Measurements from ENCODE around the gene TYMP. TPM values are rescaled to one million over a fixed set of nuclear protein-coding genes. Genes with fewer than 3 reads are reported as not detected.

The TYMP gene
- total RNA-seq, 1 experiment from 2014 or later: 56.0 TPM

GRCh38 chr22:50548040-50548920, 18.5 kb upstream of the TYMP start:
- no TSS peak for BruUV-seq (replicated peaks)
- in situ Hi-C loops (cut with HindIII; ENCODE audit: low pct_unique_long_range_greater_than_20kb, low sequenced_read_pairs) (no loop called here), intact Hi-C loops (cut with micrococcal nuclease; ENCODE audit: unreplicated experiment) (no loop called here)
- H3K4me3 ChIP-seq (ENCODE audit: low read depth in 2 of 2, low read length in 2 of 2): no peak overlapping the region
- ChIA-PET POLR2A (no interaction called here), CTCF (no interaction called here)
- no peak for DNase-seq (ENCODE audit: low read depth, low spot score)
- H3K36me3 ChIP-seq (ENCODE audit: control insufficient read depth, insufficient read depth, low read length): no peaks in the 10 kb centered on the region
- H3K27me3 ChIP-seq (ENCODE audit: control insufficient read depth, insufficient read depth, low read length): no peaks in the 10 kb centered on the region
- H3K9me3 ChIP-seq (ENCODE audit: control insufficient read depth, insufficient read depth, low read depth, low read length): no peaks in the 10 kb centered on the region
- no peak for TF ChIP-seq TCF7L2 (IDR thresholded peaks at IDR 0.05; ENCODE audit: low read depth, low read length)
- no peak for TF ChIP-seq SIN3A (IDR thresholded peaks at IDR 0.05; ENCODE audit: borderline replicate concordance, insufficient read depth, low read depth, low read length)
- TF ChIP-seq REST (IDR thresholded peaks at IDR 0.05; ENCODE audit: insufficient read depth in 1 of 2, low read depth in 2 of 2, low read length in 1 of 2): no peak
- TF ChIP-seq CTCF (IDR thresholded peaks at IDR 0.05): no peak
- no peak for TF ChIP-seq POLR2AphosphoS5 (IDR thresholded peaks at IDR 0.05; ENCODE audit: low read depth, low read length)
- ATAC-seq: no peak
- no peak overlapping the region for H3K27ac ChIP-seq (ENCODE audit: low read length)
- H3K4me1 ChIP-seq (ENCODE audit: control insufficient read depth, insufficient read depth, low read length): peaks cover 14% of the 10 kb centered on the region

GRCh38 chr22:50547263-50547985, 17.6 kb upstream of the TYMP start:
- no peaks in the 10 kb centered on the region for H3K9me3 ChIP-seq (ENCODE audit: control insufficient read depth, insufficient read depth, low read depth, low read length)
- in situ Hi-C loops (cut with HindIII; ENCODE audit: low pct_unique_long_range_greater_than_20kb, low sequenced_read_pairs): no loop called here
- DNase-seq (ENCODE audit: low read depth, low spot score) (no peak), ATAC-seq (no peak)
- H3K27me3 ChIP-seq (ENCODE audit: control insufficient read depth, insufficient read depth, low read length): no peaks in the 10 kb centered on the region
- peaks cover 14% of the 10 kb centered on the region for H3K4me1 ChIP-seq (ENCODE audit: control insufficient read depth, insufficient read depth, low read length)
- no peak overlapping the region for H3K27ac ChIP-seq (ENCODE audit: low read length)
- TF ChIP-seq CTCF (IDR thresholded peaks at IDR 0.05) (no peak), TCF7L2 (IDR thresholded peaks at IDR 0.05; ENCODE audit: low read depth, low read length) (no peak), POLR2AphosphoS5 (IDR thresholded peaks at IDR 0.05; ENCODE audit: low read depth, low read length) (no peak), SIN3A (IDR thresholded peaks at IDR 0.05; ENCODE audit: borderline replicate concordance, insufficient read depth, low read depth, low read length) (no peak), REST (IDR thresholded peaks at IDR 0.05; ENCODE audit: insufficient read depth in 1 of 2, low read depth in 2 of 2, low read length in 1 of 2) (no peak)
- ChIA-PET CTCF (no interaction called here), POLR2A (no interaction called here)
- no TSS peak for BruUV-seq (replicated peaks)
- no peaks in the 10 kb centered on the region for H3K36me3 ChIP-seq (ENCODE audit: control insufficient read depth, insufficient read depth, low read length)
- no peak overlapping the region for H3K4me3 ChIP-seq (ENCODE audit: low read depth in 2 of 2, low read length in 2 of 2)
- intact Hi-C loops (cut with micrococcal nuclease; ENCODE audit: unreplicated experiment): no loop called here
